HEK293 (cell line): ENCODE measurements around the gene PTGER1.
A peak's percentile ranks its signal among the peaks of the same experiment; 100 is the strongest.

Experiments
- EGR2 ChIP-seq: fragments of 450-650 bp; formaldehyde crosslinking; IDR thresholded peaks from 2 replicates; pipeline ENCODE4 v1.5.1; 2016; ENCODE audit warnings: low read depth, missing biosample characterization, missing genetic modification characterization
- IKZF3 ChIP-seq: fragments of 450-650 bp; IDR thresholded peaks from 2 replicates; pipeline ENCODE4 v1.5.0; 2018; ENCODE audit warnings: missing biosample characterization, mild to moderate bottlenecking, missing genetic modification characterization, moderate library complexity
- KLF7 ChIP-seq: fragments of 450-650 bp; formaldehyde crosslinking; IDR thresholded peaks from 2 replicates; pipeline ENCODE4 v1.5.1; 2016; ENCODE audit warnings: missing biosample characterization, missing genetic modification characterization, borderline replicate concordance
- MZF1 ChIP-seq: fragments of 450-650 bp; formaldehyde crosslinking; IDR thresholded peaks from 2 replicates; pipeline ENCODE4 v1.5.1; 2017; ENCODE audit warnings: missing biosample characterization, missing genetic modification characterization, borderline replicate concordance
- OVOL3 ChIP-seq: fragments of 450-650 bp; formaldehyde crosslinking; IDR thresholded peaks from 2 replicates; pipeline ENCODE4 v1.5.1; 2016; ENCODE audit warnings: missing biosample characterization, missing genetic modification characterization
- SP3 ChIP-seq: fragments of 450-650 bp; formaldehyde crosslinking; IDR thresholded peaks from 2 replicates; pipeline ENCODE4 v1.5.1; 2016; ENCODE audit warnings: missing biosample characterization, missing genetic modification characterization
- YY2 ChIP-seq: fragments of 450-650 bp; formaldehyde crosslinking; IDR thresholded peaks from 2 replicates; pipeline ENCODE4 v1.5.1; 2016; ENCODE audit warnings: missing biosample characterization, missing genetic modification characterization
- ZBTB1 ChIP-seq: fragments of 450-650 bp; formaldehyde crosslinking; IDR thresholded peaks from 2 replicates; pipeline ENCODE4 v1.5.1; 2016; ENCODE audit warnings: missing biosample characterization, missing genetic modification characterization
- ZBTB21 ChIP-seq: fragments of 450-650 bp; formaldehyde crosslinking; IDR thresholded peaks from 2 replicates; pipeline ENCODE4 v1.5.1; 2017; ENCODE audit warnings: missing biosample characterization, missing genetic modification characterization
- ZFP69B ChIP-seq: fragments of 450-650 bp; formaldehyde crosslinking; IDR thresholded peaks from 2 replicates; pipeline ENCODE4 v1.5.1; 2016; ENCODE audit warnings: missing biosample characterization, missing genetic modification characterization
- ZNF248 ChIP-seq: fragments of 450-650 bp; formaldehyde crosslinking; IDR thresholded peaks from 2 replicates; pipeline ENCODE4 v1.5.1; 2017; ENCODE audit warnings: missing biosample characterization, missing genetic modification characterization
- ZNF335 ChIP-seq: fragments of 450-650 bp; formaldehyde crosslinking; conservative IDR thresholded peaks from 2 replicates; pipeline ENCODE4 v1.5.1; 2016; ENCODE audit warnings: missing biosample characterization, missing genetic modification characterization
- ZNF350 ChIP-seq: fragments of 450-650 bp; formaldehyde crosslinking; IDR thresholded peaks from 2 replicates; pipeline ENCODE4 v1.5.0; 2017; ENCODE audit warnings: missing biosample characterization, mild to moderate bottlenecking, missing genetic modification characterization
- ZNF354C ChIP-seq: fragments of 450-650 bp; formaldehyde crosslinking; IDR thresholded peaks from 2 replicates; pipeline ENCODE4 v1.5.1; 2016; ENCODE audit warnings: missing biosample characterization, missing genetic modification characterization, low read depth, borderline replicate concordance
- ZNF391 ChIP-seq: fragments of 450-650 bp; formaldehyde crosslinking; IDR thresholded peaks from 2 replicates; pipeline ENCODE4 v1.5.1; 2016; ENCODE audit warnings: low read depth, missing biosample characterization, missing genetic modification characterization, borderline replicate concordance
- ZNF548 ChIP-seq: fragments of 450-650 bp; formaldehyde crosslinking; IDR thresholded peaks from 2 replicates; pipeline ENCODE4 v1.5.1; 2016; ENCODE audit warnings: missing biosample characterization, missing genetic modification characterization
- ZNF585B ChIP-seq: fragments of 450-650 bp; formaldehyde crosslinking; IDR thresholded peaks from 2 replicates; pipeline ENCODE4 v1.5.1; 2016; ENCODE audit warnings: missing biosample characterization, missing genetic modification characterization
- ZNF596 ChIP-seq: fragments of 450-650 bp; IDR thresholded peaks from 2 replicates; pipeline ENCODE4 v1.5.0; 2018; ENCODE audit warnings: missing biosample characterization, mild to moderate bottlenecking, missing genetic modification characterization, moderate library complexity
- ZNF610 ChIP-seq: fragments of 450-650 bp; formaldehyde crosslinking; IDR thresholded peaks from 2 replicates; pipeline ENCODE4 v1.5.1; 2016; ENCODE audit warnings: missing biosample characterization, missing genetic modification characterization, borderline replicate concordance
- ZNF76 ChIP-seq: fragments of 450-650 bp; formaldehyde crosslinking; IDR thresholded peaks from 2 replicates; pipeline ENCODE4; 2016; ENCODE audit warnings: low read depth, missing biosample characterization, missing genetic modification characterization, borderline replicate concordance
- ZNF768 ChIP-seq: fragments of 450-650 bp; formaldehyde crosslinking; IDR thresholded peaks from 2 replicates; pipeline ENCODE4 v1.5.1; 2018; ENCODE audit warnings: missing biosample characterization, mild to moderate bottlenecking, missing genetic modification characterization
- TF ChIP-seq, protein P1 (sequence below): fragments of 450-650 bp; formaldehyde crosslinking; IDR thresholded peaks from 2 replicates; pipeline ENCODE4 v1.5.1; 2016; ENCODE audit warnings: missing biosample characterization, missing genetic modification characterization
- TF ChIP-seq, protein P2 (sequence below): fragments of 450-650 bp; formaldehyde crosslinking; IDR thresholded peaks from 2 replicates; pipeline ENCODE4 v1.5.1; 2016; ENCODE audit warnings: missing biosample characterization, missing genetic modification characterization
- TF ChIP-seq, protein P3 (sequence below): fragments of 450-650 bp; formaldehyde crosslinking; IDR thresholded peaks from 2 replicates; pipeline ENCODE4 v1.5.1; 2016; ENCODE audit warnings: missing biosample characterization, missing genetic modification characterization

The PTGER1 gene

DNA sequence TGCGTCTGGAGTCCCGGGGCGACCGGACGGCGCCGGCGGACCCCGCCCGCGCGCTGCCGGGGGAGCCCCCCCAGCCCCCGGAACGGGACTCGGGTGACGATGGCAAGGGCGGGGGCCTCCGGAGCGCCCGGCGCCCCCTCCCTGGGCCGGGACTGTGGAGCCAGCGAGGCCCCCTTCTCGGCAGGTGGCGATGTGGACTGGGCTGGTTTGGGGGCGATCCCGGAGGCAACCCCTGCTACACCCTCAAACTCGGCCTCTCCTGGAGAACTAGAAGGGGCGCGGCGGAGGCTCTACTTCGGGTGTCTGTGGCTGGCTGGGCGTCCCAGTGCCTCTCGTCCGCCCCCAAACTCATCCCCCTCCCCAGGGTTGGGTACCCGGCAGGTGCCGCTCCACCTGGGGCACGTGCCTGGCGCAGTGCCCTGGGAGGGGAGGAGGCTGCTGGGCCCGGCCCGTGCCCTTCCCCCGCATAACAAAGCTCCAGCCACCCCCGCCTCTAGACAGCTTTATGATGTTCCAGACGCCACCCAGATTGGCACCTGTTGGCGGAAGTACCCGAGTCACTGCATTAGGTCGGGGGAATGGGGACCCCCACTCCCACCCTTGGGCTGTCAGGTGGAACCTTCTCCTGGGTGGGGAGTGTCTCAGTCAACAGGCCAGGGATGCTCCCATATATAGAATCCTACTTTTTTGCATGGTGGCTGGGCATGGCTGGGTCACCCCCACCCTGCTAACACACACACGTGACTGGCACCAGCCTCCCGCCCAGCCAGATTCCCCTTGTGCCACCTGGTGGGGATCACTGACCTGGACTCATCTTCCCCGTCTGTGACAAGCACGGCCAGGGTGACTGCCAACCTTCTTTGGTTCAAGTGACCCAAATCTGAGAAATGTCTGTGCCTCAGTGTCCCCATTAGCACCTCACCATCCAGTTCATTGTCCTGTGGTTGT lies 41.3 kb downstream of the PTGER1 start (continued):
- no peak for TF ChIP-seq ZNF248
- no peak for TF ChIP-seq ZNF585B (tag by site-specific recombination)
- peak; percentile 19; the same call in 1 of the 2 replicates for TF ChIP-seq KLF7 (tag by site-specific recombination)
- no peak for TF ChIP-seq ZNF391
- no peak for TF ChIP-seq MZF1
- TF ChIP-seq ZNF548 (tag by site-specific recombination), result no peak
- TF ChIP-seq ZNF610 (tag by site-specific recombination), result no peak
- no peak for TF ChIP-seq IKZF3 (tag by site-specific recombination)
- TF ChIP-seq ZBTB21 (tag by site-specific recombination), result no peak
- TF ChIP-seq ZNF335, result peak; percentile 72
- TF ChIP-seq, protein P1, sequence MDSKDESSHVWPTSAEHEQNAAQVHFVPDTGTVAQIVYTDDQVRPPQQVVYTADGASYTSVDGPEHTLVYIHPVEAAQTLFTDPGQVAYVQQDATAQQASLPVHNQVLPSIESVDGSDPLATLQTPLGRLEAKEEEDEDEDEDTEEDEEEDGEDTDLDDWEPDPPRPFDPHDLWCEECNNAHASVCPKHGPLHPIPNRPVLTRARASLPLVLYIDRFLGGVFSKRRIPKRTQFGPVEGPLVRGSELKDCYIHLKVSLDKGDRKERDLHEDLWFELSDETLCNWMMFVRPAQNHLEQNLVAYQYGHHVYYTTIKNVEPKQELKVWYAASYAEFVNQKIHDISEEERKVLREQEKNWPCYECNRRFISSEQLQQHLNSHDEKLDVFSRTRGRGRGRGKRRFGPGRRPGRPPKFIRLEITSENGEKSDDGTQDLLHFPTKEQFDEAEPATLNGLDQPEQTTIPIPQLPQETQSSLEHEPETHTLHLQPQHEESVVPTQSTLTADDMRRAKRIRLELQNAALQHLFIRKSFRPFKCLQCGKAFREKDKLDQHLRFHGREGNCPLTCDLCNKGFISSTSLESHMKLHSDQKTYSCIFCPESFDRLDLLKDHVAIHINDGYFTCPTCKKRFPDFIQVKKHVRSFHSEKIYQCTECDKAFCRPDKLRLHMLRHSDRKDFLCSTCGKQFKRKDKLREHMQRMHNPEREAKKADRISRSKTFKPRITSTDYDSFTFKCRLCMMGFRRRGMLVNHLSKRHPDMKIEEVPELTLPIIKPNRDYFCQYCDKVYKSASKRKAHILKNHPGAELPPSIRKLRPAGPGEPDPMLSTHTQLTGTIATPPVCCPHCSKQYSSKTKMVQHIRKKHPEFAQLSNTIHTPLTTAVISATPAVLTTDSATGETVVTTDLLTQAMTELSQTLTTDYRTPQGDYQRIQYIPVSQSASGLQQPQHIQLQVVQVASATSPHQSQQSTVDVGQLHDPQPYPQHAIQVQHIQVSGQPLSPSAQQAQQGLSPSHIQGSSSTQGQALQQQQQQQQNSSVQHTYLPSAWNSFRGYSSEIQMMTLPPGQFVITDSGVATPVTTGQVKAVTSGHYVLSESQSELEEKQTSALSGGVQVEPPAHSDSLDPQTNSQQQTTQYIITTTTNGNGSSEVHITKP, result peak; percentile 94
- peak; percentile 66; the same call in 1 of the 2 replicates for TF ChIP-seq ZFP69B (tag by site-specific recombination)
- TF ChIP-seq YY2 (tag by site-specific recombination), result no peak
- TF ChIP-seq ZBTB1 (tag by site-specific recombination), result no peak
- TF ChIP-seq, protein P2, sequence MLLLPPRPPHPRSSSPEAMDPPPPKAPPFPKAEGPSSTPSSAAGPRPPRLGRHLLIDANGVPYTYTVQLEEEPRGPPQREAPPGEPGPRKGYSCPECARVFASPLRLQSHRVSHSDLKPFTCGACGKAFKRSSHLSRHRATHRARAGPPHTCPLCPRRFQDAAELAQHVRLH (tag by site-specific recombination), result no peak
- TF ChIP-seq ZNF596 (tag by site-specific recombination), result no peak
- TF ChIP-seq SP3, result peak; percentile 43; the same call in 1 of the 2 replicates
- no peak for TF ChIP-seq ZNF76 (tag by site-specific recombination)
- TF ChIP-seq ZNF350 (tag by site-specific recombination), result no peak
- TF ChIP-seq EGR2 (tag by site-specific recombination), result peak; percentile 82
- no peak for TF ChIP-seq ZNF354C (tag by site-specific recombination)
- TF ChIP-seq, protein P3, sequence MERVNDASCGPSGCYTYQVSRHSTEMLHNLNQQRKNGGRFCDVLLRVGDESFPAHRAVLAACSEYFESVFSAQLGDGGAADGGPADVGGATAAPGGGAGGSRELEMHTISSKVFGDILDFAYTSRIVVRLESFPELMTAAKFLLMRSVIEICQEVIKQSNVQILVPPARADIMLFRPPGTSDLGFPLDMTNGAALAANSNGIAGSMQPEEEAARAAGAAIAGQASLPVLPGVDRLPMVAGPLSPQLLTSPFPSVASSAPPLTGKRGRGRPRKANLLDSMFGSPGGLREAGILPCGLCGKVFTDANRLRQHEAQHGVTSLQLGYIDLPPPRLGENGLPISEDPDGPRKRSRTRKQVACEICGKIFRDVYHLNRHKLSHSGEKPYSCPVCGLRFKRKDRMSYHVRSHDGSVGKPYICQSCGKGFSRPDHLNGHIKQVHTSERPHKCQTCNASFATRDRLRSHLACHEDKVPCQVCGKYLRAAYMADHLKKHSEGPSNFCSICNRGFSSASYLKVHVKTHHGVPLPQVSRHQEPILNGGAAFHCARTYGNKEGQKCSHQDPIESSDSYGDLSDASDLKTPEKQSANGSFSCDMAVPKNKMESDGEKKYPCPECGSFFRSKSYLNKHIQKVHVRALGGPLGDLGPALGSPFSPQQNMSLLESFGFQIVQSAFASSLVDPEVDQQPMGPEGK (tag by site-specific recombination), result peak; percentile 47; the same call in 1 of the 2 replicates
- TF ChIP-seq OVOL3 (tag by site-specific recombination), result no peak
- TF ChIP-seq ZNF768 (tag by site-specific recombination), result no peak
